GM13976 (cell line): Measurements from ENCODE around the gene MYBBP1A.
"Not testable (repeated sequence)": the region's sequence is repeated elsewhere in the genome, so short reads cannot be mapped to it uniquely, and the experiment has no call there.

Source experiments
- DNase-seq: peaks from one replicate; pipeline ENCODE4 v3.0.0; 2012; ENCODE audit warnings: low spot score
- CTCF ChIP-seq: IDR thresholded peaks from 2 replicates; pipeline ENCODE4 v1.5.1; 2012; ENCODE audit warnings: borderline replicate concordance, mild to moderate bottlenecking; ENCODE audit not compliant: insufficient read depth; ENCODE audit errors: extremely low read depth, missing control alignments, control extremely low read depth
- in situ Hi-C: fragments of 300-500 bp; cut with MboI; formaldehyde crosslinking; loops from one replicate; pipeline ENCODE4 v1.12.0; 2022; ENCODE audit warnings: low sequenced_read_pairs, mixed read lengths, inconsistent platforms; ENCODE audit not compliant: unreplicated experiment

The MYBBP1A gene

GRCh38 chr17:4554997-4555799 is at the start of gene MYBBP1A:
TSS of gene MYBBP1A (minus strand) at chr17:4555384. CDS start at chr17:4555324, 60 bp downstream.
- in situ Hi-C loops: no loop called here
- DNase-seq: peak; percentile 100
- no peak for TF ChIP-seq CTCF

- DNase-seq, in situ Hi-C loops: not testable (repeated sequence)
These were observed 49.6 kb upstream of the MYBBP1A start for GRCh38 chr17:4604736-4605135.

- in situ Hi-C loops: no loop called here
- no peak for DNase-seq
- TF ChIP-seq CTCF: no peak
These were observed 49.0 kb upstream of the MYBBP1A start for GRCh38 chr17:4604111-4604644.

GRCh38 chr17:4602041-4602440 is 46.9 kb upstream of the MYBBP1A start:
- no peak for DNase-seq
- TF ChIP-seq CTCF: no peak
- in situ Hi-C loops: no loop called here

- no peak for DNase-seq
- no peak for TF ChIP-seq CTCF
These were observed 46.1 kb upstream of the MYBBP1A start for GRCh38 chr17:4601326-4601725.

GRCh38 chr17:4600563-4600962 is 45.4 kb upstream of the MYBBP1A start:
- TF ChIP-seq CTCF: no peak
- DNase-seq: no peak
- in situ Hi-C loops: no loop called here

More at GRCh38 chr17:4601326-4601725, 46.1 kb upstream of the MYBBP1A start:
- in situ Hi-C loops: no loop called here
